WTC11 (cell line): ENCODE data around the gene CBX2.
A peak's percentile ranks its signal among the peaks of the same experiment; 100 is the strongest.

ENCODE experiments used
- CREB1 ChIP-seq: sonication (generic); formaldehyde crosslinking; IDR thresholded peaks from 2 replicates; pipeline ENCODE4 v1.8.0; 2023; ENCODE audit warnings: mild to moderate bottlenecking, missing genetic modification reagents
- JUN ChIP-seq: sonication (generic); formaldehyde crosslinking; IDR thresholded peaks from 2 replicates; pipeline ENCODE4 v1.8.0; 2023; ENCODE audit warnings: mild to moderate bottlenecking, missing genetic modification reagents
- NR1H2 ChIP-seq: sonication (generic); formaldehyde crosslinking; IDR thresholded peaks from 2 replicates; pipeline ENCODE4 v1.9.0; 2021; ENCODE audit warnings: mild to moderate bottlenecking, moderate library complexity, missing genetic modification reagents
- SMAD3 ChIP-seq: sonication (generic); formaldehyde crosslinking; IDR thresholded peaks from 2 replicates; pipeline ENCODE4 v1.8.0; 2022; ENCODE audit warnings: missing genetic modification reagents, mild to moderate bottlenecking, borderline replicate concordance
- ZNF263 ChIP-seq: sonication (generic); formaldehyde crosslinking; IDR thresholded peaks from 2 replicates; pipeline ENCODE4 v1.8.1; 2022; ENCODE audit warnings: low read depth, mild to moderate bottlenecking, moderate library complexity, missing genetic modification reagents
- TF ChIP-seq, protein P1 (sequence below): sonication (generic); formaldehyde crosslinking; IDR thresholded peaks from 2 replicates; pipeline ENCODE4 v1.8.1; 2022; ENCODE audit warnings: low read depth, missing genetic modification reagents, borderline replicate concordance
- TF ChIP-seq, protein P2 (sequence below): fragments of 200-600 bp; IDR thresholded peaks from 2 replicates; pipeline ENCODE4 v1.8.0; 2022; ENCODE audit warnings: antibody characterized with exemption
- TF ChIP-seq, protein P3 (sequence below): fragments of 250-450 bp; sonication (Bioruptor Pico); IDR thresholded peaks from 2 replicates; pipeline ENCODE4 v1.8.0; 2021; ENCODE audit warnings: mild to moderate bottlenecking
- TF ChIP-seq, protein P4 (sequence below): sonication (generic); formaldehyde crosslinking; IDR thresholded peaks from 2 replicates; pipeline ENCODE4 v1.8.0; 2022; ENCODE audit warnings: mild to moderate bottlenecking, missing genetic modification reagents

DNA sequence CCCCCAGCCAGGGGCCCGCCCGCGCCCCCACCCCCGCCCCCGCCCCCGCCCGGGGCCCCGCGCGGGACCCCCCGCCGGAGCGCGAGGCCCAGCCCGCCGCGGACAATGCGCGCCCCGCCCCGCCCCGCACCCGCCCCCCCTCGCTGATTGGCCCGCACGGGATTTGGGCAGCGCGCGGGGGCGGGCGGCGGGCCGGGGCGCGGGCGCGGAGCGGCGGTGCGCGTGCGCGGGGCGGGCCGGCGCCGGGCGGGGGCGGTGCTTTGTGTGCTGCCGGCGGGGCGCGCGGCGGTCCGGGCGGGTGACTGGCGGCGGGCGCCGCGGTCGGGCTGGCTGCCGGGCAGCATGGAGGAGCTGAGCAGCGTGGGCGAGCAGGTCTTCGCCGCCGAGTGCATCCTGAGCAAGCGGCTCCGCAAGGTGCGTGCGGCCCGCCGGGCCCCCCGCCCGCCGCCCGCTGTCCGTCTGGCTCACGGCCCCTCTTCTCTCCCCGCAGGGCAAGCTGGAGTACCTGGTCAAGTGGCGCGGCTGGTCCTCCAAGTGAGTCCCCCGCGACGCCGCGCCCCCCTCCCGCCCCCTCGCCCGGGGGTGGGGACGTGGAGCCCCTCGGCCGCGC, at the start of gene CBX2:
- TF ChIP-seq, protein P1, sequence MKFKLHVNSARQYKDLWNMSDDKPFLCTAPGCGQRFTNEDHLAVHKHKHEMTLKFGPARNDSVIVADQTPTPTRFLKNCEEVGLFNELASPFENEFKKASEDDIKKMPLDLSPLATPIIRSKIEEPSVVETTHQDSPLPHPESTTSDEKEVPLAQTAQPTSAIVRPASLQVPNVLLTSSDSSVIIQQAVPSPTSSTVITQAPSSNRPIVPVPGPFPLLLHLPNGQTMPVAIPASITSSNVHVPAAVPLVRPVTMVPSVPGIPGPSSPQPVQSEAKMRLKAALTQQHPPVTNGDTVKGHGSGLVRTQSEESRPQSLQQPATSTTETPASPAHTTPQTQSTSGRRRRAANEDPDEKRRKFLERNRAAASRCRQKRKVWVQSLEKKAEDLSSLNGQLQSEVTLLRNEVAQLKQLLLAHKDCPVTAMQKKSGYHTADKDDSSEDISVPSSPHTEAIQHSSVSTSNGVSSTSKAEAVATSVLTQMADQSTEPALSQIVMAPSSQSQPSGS (CRISPR knock-in tag), result no peak
- TF ChIP-seq, protein P2, sequence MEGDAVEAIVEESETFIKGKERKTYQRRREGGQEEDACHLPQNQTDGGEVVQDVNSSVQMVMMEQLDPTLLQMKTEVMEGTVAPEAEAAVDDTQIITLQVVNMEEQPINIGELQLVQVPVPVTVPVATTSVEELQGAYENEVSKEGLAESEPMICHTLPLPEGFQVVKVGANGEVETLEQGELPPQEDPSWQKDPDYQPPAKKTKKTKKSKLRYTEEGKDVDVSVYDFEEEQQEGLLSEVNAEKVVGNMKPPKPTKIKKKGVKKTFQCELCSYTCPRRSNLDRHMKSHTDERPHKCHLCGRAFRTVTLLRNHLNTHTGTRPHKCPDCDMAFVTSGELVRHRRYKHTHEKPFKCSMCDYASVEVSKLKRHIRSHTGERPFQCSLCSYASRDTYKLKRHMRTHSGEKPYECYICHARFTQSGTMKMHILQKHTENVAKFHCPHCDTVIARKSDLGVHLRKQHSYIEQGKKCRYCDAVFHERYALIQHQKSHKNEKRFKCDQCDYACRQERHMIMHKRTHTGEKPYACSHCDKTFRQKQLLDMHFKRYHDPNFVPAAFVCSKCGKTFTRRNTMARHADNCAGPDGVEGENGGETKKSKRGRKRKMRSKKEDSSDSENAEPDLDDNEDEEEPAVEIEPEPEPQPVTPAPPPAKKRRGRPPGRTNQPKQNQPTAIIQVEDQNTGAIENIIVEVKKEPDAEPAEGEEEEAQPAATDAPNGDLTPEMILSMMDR, result no peak
- TF ChIP-seq, protein P3, sequence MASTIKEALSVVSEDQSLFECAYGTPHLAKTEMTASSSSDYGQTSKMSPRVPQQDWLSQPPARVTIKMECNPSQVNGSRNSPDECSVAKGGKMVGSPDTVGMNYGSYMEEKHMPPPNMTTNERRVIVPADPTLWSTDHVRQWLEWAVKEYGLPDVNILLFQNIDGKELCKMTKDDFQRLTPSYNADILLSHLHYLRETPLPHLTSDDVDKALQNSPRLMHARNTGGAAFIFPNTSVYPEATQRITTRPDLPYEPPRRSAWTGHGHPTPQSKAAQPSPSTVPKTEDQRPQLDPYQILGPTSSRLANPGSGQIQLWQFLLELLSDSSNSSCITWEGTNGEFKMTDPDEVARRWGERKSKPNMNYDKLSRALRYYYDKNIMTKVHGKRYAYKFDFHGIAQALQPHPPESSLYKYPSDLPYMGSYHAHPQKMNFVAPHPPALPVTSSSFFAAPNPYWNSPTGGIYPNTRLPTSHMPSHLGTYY (CRISPR knock-in tag), result no peak
- TF ChIP-seq SMAD3 (CRISPR knock-in tag) (no peak), JUN (CRISPR knock-in tag) (no peak), CREB1 (no peak), NR1H2 (CRISPR knock-in tag) (no peak), ZNF263 (CRISPR knock-in tag) (peak; percentile 11; the same call in 1 of the 2 replicates)
- TF ChIP-seq, protein P4, sequence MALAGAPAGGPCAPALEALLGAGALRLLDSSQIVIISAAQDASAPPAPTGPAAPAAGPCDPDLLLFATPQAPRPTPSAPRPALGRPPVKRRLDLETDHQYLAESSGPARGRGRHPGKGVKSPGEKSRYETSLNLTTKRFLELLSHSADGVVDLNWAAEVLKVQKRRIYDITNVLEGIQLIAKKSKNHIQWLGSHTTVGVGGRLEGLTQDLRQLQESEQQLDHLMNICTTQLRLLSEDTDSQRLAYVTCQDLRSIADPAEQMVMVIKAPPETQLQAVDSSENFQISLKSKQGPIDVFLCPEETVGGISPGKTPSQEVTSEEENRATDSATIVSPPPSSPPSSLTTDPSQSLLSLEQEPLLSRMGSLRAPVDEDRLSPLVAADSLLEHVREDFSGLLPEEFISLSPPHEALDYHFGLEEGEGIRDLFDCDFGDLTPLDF (CRISPR knock-in tag), result no peak
